ENCODE results near the gene NPRL2.

NPRL2 gene

DNA sequence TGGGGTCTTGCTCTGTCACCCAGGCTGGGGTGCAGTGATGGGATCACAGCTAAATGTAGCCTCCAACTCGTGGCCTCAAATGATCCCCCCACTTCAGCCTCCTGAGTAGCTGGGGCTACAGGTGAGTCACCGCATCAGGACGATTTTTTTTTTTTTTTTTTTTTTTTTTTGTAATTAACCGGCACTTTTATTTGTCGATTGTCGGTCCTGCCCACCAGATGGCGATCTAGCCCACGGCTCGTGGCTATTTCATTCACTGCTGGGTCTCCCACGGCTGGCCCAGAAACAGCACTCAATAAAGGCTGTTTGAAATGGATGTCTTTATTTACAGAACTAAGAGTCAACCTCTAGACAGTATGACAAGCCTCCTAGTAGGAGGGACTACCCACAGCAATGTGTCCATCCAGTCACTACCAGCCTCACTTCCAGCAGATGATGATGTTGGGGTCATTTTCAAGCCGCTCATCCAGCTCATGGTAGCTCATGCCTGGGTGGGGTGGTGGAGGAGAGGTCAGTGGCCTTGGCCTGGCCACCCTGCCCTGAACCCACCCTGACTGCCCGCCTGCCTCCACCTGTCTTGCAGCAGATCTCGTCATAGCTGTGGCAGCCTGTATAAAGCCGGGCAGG lies 3.3 kb downstream of the NPRL2 start:
- no peak for TF ChIP-seq ZFX (IDR thresholded peaks at IDR 0.05; ENCODE audit: borderline replicate concordance)
- TF ChIP-seq, protein P1, sequence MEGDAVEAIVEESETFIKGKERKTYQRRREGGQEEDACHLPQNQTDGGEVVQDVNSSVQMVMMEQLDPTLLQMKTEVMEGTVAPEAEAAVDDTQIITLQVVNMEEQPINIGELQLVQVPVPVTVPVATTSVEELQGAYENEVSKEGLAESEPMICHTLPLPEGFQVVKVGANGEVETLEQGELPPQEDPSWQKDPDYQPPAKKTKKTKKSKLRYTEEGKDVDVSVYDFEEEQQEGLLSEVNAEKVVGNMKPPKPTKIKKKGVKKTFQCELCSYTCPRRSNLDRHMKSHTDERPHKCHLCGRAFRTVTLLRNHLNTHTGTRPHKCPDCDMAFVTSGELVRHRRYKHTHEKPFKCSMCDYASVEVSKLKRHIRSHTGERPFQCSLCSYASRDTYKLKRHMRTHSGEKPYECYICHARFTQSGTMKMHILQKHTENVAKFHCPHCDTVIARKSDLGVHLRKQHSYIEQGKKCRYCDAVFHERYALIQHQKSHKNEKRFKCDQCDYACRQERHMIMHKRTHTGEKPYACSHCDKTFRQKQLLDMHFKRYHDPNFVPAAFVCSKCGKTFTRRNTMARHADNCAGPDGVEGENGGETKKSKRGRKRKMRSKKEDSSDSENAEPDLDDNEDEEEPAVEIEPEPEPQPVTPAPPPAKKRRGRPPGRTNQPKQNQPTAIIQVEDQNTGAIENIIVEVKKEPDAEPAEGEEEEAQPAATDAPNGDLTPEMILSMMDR (IDR thresholded peaks at IDR 0.05): peak; percentile 84
- H3K27ac ChIP-seq: peak overlapping the region; percentile 26; the same call in 1 of the 2 replicates

DNA sequence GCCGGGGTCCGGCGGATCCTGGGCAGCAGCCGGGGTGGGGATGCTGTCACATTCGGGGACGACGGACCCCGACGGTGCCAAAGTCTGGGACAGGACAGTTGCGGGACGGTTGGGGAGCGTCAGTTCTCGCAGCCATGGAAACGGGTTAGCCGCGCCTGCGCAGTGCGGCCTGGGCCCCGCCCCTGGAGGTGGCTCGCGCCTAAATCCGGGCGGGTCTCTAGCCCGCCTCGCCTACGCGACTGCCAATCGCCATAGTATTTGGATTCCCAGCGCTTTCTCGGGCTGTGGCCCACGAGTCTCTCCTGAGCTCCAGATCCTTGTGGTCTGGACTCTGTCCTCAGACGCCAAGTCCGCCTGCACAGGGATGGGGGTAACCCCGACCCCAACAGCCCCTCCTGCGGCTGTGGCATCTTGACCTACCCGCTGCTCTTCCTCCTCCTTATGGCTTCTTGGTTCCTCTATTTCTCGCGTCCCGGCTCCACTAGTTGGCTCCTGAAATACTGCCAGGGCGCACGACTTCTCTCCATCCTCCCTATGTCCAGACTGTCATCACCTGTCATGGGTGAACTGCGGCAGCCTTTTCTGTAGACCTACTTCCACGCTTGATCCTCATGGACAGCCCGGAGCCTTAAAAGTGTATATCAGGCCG lies 4.9 kb downstream of the NPRL2 start, which contains the start of gene ZMYND10:
TSS of gene ZMYND10 (minus strand) at position 147 of the 649 bp plus-strand sequence. CDS start 153 bp downstream, outside the sequence.
- peak within 1 kb of the TSS; percentile 74 for H3K27ac ChIP-seq
- TF ChIP-seq ZFX (IDR thresholded peaks at IDR 0.05; ENCODE audit: borderline replicate concordance): no peak
- TF ChIP-seq, protein P1 (IDR thresholded peaks at IDR 0.05): no peak

GRCh38 chr3:50345008-50345407 lies 5.6 kb downstream of the NPRL2 start:
- H3K27ac ChIP-seq: no peak overlapping the region; the same call in 1 of the 2 replicates

DNA sequence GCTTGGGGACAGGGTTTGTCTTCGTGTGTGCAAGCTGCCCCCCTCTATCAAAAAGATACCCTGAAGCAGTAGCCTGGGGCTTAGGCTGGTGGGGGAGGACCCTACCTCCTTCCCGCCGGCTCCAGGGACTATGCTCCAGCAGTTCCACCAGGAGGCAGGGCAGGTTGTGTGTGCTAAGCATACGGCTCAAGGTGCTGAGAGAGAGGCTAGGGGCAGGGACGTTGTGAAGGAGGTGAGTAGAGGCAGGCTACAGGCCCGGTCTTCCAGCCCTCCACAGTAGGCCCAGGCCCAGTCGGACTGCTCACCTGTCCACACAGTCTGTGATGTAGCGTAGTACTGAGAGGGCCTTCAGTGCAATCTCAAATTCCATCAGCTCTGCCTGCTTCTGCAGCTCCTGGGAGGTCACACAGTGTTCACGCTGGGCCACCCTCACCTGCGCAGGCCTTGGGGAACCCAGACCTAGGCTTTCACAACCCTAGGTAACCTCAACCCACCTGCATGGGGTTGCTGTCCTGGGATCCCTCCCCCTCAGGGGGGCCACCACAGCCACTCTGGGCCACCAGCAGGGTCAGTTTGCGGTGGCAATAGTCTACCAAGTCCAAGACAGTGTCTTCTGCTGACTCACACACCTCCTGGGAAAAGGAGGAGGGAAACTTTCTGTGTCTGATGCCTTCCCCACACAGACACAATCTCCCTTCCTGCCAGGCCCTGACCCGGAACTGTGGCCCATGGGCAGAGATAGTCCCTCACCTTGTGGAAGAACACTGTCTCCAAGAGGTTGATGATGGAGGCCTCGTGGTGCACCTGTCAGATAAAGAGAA lies 7.6 kb downstream of the NPRL2 start:
- TF ChIP-seq, protein P1 (IDR thresholded peaks at IDR 0.05): no peak
- no peak for TF ChIP-seq ZFX (IDR thresholded peaks at IDR 0.05; ENCODE audit: borderline replicate concordance)
- no peak overlapping the region for H3K27ac ChIP-seq

More at GRCh38 chr3:50345008-50345407, 5.6 kb downstream of the NPRL2 start:
- TF ChIP-seq, protein P1 (IDR thresholded peaks at IDR 0.05): no peak
- no peak for TF ChIP-seq ZFX (IDR thresholded peaks at IDR 0.05; ENCODE audit: borderline replicate concordance)

DNA sequence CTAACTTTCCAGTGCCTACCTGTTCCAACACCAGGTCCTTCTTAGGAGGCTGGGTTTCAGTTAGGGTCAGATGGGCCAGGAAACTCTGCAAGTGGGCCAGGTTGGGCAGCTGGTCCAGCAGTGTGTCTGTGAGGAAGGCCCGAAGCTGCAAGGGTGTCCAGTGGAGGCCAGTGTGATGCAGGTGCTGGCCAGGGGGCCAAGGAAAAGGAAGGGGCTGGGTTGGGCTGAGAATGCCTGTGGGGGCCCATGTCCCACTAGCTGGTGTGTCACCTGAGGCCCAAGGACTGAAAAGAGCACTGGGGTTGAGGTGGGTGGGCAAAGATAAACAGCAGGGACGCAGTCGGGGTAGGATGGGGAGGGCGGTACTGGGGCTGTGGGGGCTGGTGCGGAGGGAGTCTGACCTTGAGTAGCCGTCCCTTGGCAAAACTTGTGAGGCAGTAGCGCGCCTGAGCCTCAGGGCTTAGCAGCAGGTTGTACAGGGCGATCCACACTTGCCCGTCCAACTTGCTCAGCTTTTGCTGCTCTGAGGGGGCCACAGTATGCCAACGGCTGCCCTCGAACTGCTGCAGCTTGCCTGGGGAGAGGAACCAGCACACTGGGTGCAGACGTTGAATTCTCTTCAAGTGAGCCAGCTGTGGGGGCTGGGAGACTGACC lies 8.5 kb downstream of the NPRL2 start:
- TF ChIP-seq, protein P1 (IDR thresholded peaks at IDR 0.05): no peak
- TF ChIP-seq ZFX (IDR thresholded peaks at IDR 0.05; ENCODE audit: borderline replicate concordance): no peak
- H3K27ac ChIP-seq: no peak overlapping the region

GRCh38 chr3:50341537-50341936 lies 9.0 kb downstream of the NPRL2 start:
- TF ChIP-seq, protein P1 (IDR thresholded peaks at IDR 0.05): no peak
- no peak for TF ChIP-seq ZFX (IDR thresholded peaks at IDR 0.05; ENCODE audit: borderline replicate concordance)
- H3K27ac ChIP-seq: no peak overlapping the region

All from 22Rv1 (cell line).